ENCODE data around the gene UBE2QL1.

Gene UBE2QL1

GRCh38 chr5:6448622-6449464 is at the start of gene UBE2QL1:
Gene UBE2QL1, plus strand, starts transcription at chr5:6448859. Its CDS starts 35 bp downstream, at chr5:6448894.
- Histone ChIP-seq H3K27me3 (ENCODE audit: insufficient read depth, insufficient read length) (peaks cover 51% of the 10 kb centered on the region), H3K9ac (ENCODE audit: insufficient read length, low read depth) (peak within 1 kb of the TSS; percentile 76), H3K4me3 (ENCODE audit: insufficient read length, low read depth) (peak within 1 kb of the TSS; percentile 74), H3K4me1 (ENCODE audit: insufficient read depth, insufficient read length) (peaks cover 2% of the 10 kb centered on the region), H3K9me3 (ENCODE audit: insufficient read depth, low read length) (no peaks in the 10 kb centered on the region), H3K36me3 (ENCODE audit: insufficient read depth, insufficient read length, low read length) (no peaks in the 10 kb centered on the region)
- TF ChIP-seq YY1 (IDR thresholded peaks at IDR 0.05; ENCODE audit: insufficient read depth, insufficient read length) = no peak
- TF ChIP-seq ZNF274 (IDR thresholded peaks at IDR 0.05; ENCODE audit: low read depth, low read length) = no peak
- no peak for TF ChIP-seq SUZ12 (IDR thresholded peaks at IDR 0.05; ENCODE audit: extremely low read depth, insufficient read depth, insufficient read length)
- no peak for DNase-seq (ENCODE audit: low read depth, low spot score)

GRCh38 chr5:6399980-6400910 is 48.4 kb upstream of the UBE2QL1 start:
- TF ChIP-seq SUZ12 (IDR thresholded peaks at IDR 0.05; ENCODE audit: extremely low read depth, insufficient read depth, insufficient read length) (no peak), ZNF274 (IDR thresholded peaks at IDR 0.05; ENCODE audit: low read depth, low read length) (no peak), YY1 (IDR thresholded peaks at IDR 0.05; ENCODE audit: insufficient read depth, insufficient read length) (no peak)
- Histone ChIP-seq H3K4me3 (ENCODE audit: insufficient read length, low read depth) (no peak overlapping the region), H3K9me3 (ENCODE audit: insufficient read depth, low read length) (no peaks in the 10 kb centered on the region), H3K9ac (ENCODE audit: insufficient read length, low read depth) (no peak overlapping the region), H3K27me3 (ENCODE audit: insufficient read depth, insufficient read length) (no peaks in the 10 kb centered on the region), H3K36me3 (ENCODE audit: insufficient read depth, insufficient read length, low read length) (no peaks in the 10 kb centered on the region), H3K4me1 (ENCODE audit: insufficient read depth, insufficient read length) (no peaks in the 10 kb centered on the region)
- DNase-seq (ENCODE audit: low read depth, low spot score) = no peak

- H3K4me1 ChIP-seq (ENCODE audit: insufficient read depth, insufficient read length) = no peaks in the 10 kb centered on the region
- no peaks in the 10 kb centered on the region for H3K36me3 ChIP-seq (ENCODE audit: insufficient read depth, insufficient read length, low read length)
- TF ChIP-seq YY1 (IDR thresholded peaks at IDR 0.05; ENCODE audit: insufficient read depth, insufficient read length) (no peak), ZNF274 (IDR thresholded peaks at IDR 0.05; ENCODE audit: low read depth, low read length) (no peak), SUZ12 (IDR thresholded peaks at IDR 0.05; ENCODE audit: extremely low read depth, insufficient read depth, insufficient read length) (no peak)
- no peak overlapping the region for H3K9ac ChIP-seq (ENCODE audit: insufficient read length, low read depth)
- H3K4me3 ChIP-seq (ENCODE audit: insufficient read length, low read depth) = no peak overlapping the region
- DNase-seq (ENCODE audit: low read depth, low spot score) = no peak
- H3K27me3 ChIP-seq (ENCODE audit: insufficient read depth, insufficient read length) = no peaks in the 10 kb centered on the region
- H3K9me3 ChIP-seq (ENCODE audit: insufficient read depth, low read length) = no peaks in the 10 kb centered on the region
Measured at GRCh38 chr5:6401410-6401809, 47.2 kb upstream of the UBE2QL1 start.

- no peaks in the 10 kb centered on the region for H3K36me3 ChIP-seq (ENCODE audit: insufficient read depth, insufficient read length, low read length)
- TF ChIP-seq ZNF274 (IDR thresholded peaks at IDR 0.05; ENCODE audit: low read depth, low read length) (no peak), YY1 (IDR thresholded peaks at IDR 0.05; ENCODE audit: insufficient read depth, insufficient read length) (no peak), SUZ12 (IDR thresholded peaks at IDR 0.05; ENCODE audit: extremely low read depth, insufficient read depth, insufficient read length) (no peak)
- no peak for DNase-seq (ENCODE audit: low read depth, low spot score)
- no peaks in the 10 kb centered on the region for H3K4me1 ChIP-seq (ENCODE audit: insufficient read depth, insufficient read length)
- no peak overlapping the region for H3K9ac ChIP-seq (ENCODE audit: insufficient read length, low read depth)
- H3K4me3 ChIP-seq (ENCODE audit: insufficient read length, low read depth) = no peak overlapping the region
- H3K9me3 ChIP-seq (ENCODE audit: insufficient read depth, low read length) = no peaks in the 10 kb centered on the region
- no peaks in the 10 kb centered on the region for H3K27me3 ChIP-seq (ENCODE audit: insufficient read depth, insufficient read length)
Measured at GRCh38 chr5:6402939-6403338, 45.7 kb upstream of the UBE2QL1 start.

GRCh38 chr5:6403416-6403815 is 45.2 kb upstream of the UBE2QL1 start:
- Histone ChIP-seq H3K4me3 (ENCODE audit: insufficient read length, low read depth) (no peak overlapping the region), H3K36me3 (ENCODE audit: insufficient read depth, insufficient read length, low read length) (no peaks in the 10 kb centered on the region), H3K27me3 (ENCODE audit: insufficient read depth, insufficient read length) (no peaks in the 10 kb centered on the region), H3K4me1 (ENCODE audit: insufficient read depth, insufficient read length) (no peaks in the 10 kb centered on the region), H3K9me3 (ENCODE audit: insufficient read depth, low read length) (no peaks in the 10 kb centered on the region), H3K9ac (ENCODE audit: insufficient read length, low read depth) (no peak overlapping the region)
- TF ChIP-seq ZNF274 (IDR thresholded peaks at IDR 0.05; ENCODE audit: low read depth, low read length) (no peak), YY1 (IDR thresholded peaks at IDR 0.05; ENCODE audit: insufficient read depth, insufficient read length) (no peak), SUZ12 (IDR thresholded peaks at IDR 0.05; ENCODE audit: extremely low read depth, insufficient read depth, insufficient read length) (no peak)
- DNase-seq (ENCODE audit: low read depth, low spot score) = no peak

GRCh38 chr5:6404129-6404528 is 44.5 kb upstream of the UBE2QL1 start:
- no peaks in the 10 kb centered on the region for H3K36me3 ChIP-seq (ENCODE audit: insufficient read depth, insufficient read length, low read length)
- no peaks in the 10 kb centered on the region for H3K27me3 ChIP-seq (ENCODE audit: insufficient read depth, insufficient read length)
- no peak overlapping the region for H3K4me3 ChIP-seq (ENCODE audit: insufficient read length, low read depth)
- H3K9me3 ChIP-seq (ENCODE audit: insufficient read depth, low read length) = no peaks in the 10 kb centered on the region
- TF ChIP-seq ZNF274 (IDR thresholded peaks at IDR 0.05; ENCODE audit: low read depth, low read length) = no peak
- no peak for TF ChIP-seq SUZ12 (IDR thresholded peaks at IDR 0.05; ENCODE audit: extremely low read depth, insufficient read depth, insufficient read length)
- no peak for TF ChIP-seq YY1 (IDR thresholded peaks at IDR 0.05; ENCODE audit: insufficient read depth, insufficient read length)
- H3K9ac ChIP-seq (ENCODE audit: insufficient read length, low read depth) = no peak overlapping the region
- H3K4me1 ChIP-seq (ENCODE audit: insufficient read depth, insufficient read length) = no peaks in the 10 kb centered on the region
- no peak for DNase-seq (ENCODE audit: low read depth, low spot score)

- Histone ChIP-seq H3K27me3 (ENCODE audit: insufficient read depth, insufficient read length) (no peaks in the 10 kb centered on the region), H3K9me3 (ENCODE audit: insufficient read depth, low read length) (no peaks in the 10 kb centered on the region), H3K4me1 (ENCODE audit: insufficient read depth, insufficient read length) (no peaks in the 10 kb centered on the region), H3K9ac (ENCODE audit: insufficient read length, low read depth) (no peak overlapping the region), H3K4me3 (ENCODE audit: insufficient read length, low read depth) (no peak overlapping the region), H3K36me3 (ENCODE audit: insufficient read depth, insufficient read length, low read length) (no peaks in the 10 kb centered on the region)
- TF ChIP-seq SUZ12 (IDR thresholded peaks at IDR 0.05; ENCODE audit: extremely low read depth, insufficient read depth, insufficient read length) = no peak
- no peak for TF ChIP-seq ZNF274 (IDR thresholded peaks at IDR 0.05; ENCODE audit: low read depth, low read length)
- TF ChIP-seq YY1 (IDR thresholded peaks at IDR 0.05; ENCODE audit: insufficient read depth, insufficient read length) = no peak
- no peak for DNase-seq (ENCODE audit: low read depth, low spot score)
Measured at GRCh38 chr5:6405591-6405990, 43.1 kb upstream of the UBE2QL1 start.

Measured in NT2/D1 (cell line).